HEK293 (cell line): ENCODE data around the gene CENPK.
A peak's percentile ranks its signal among the peaks of the same experiment; 100 is the strongest.

Experiments
- CTCF ChIA-PET: fragments of 350-600 bp; formaldehyde crosslinking; extraction: SDS; loops from one replicate; lab custom pipeline; 2021; ENCODE audit warnings: antibody characterized with exemption; lab: Yijun Ruan, JAX
- POLR2A ChIA-PET: fragments of 300-600 bp; formaldehyde crosslinking; extraction: SDS; loops from one replicate; lab custom pipeline; 2020; ENCODE audit warnings: antibody characterized with exemption, inconsistent platforms; lab: Yijun Ruan, JAX
- H3K27ac ChIP-seq: fragments of 200-500 bp; sonication (Bioruptor generic); 2 replicates; pipeline ENCODE4 v1.5.1; 2014; ENCODE audit warnings: low read depth, low read length, control low read depth, inconsistent platforms; ENCODE audit errors: extremely low read depth
- H3K36me3 ChIP-seq, 2 experiments: fragments of 200-500 bp in 1 of 2; sonication (Bioruptor generic) in 1 of 2; 1 replicate in 1 of 2; 2 replicates in 1 of 2; pipeline ENCODE4 v1.5.1; 2014 to 2017; ENCODE audit warnings: inconsistent platforms in 2 of 2, low read length in 2 of 2; ENCODE audit not compliant: control insufficient read depth in 2 of 2, insufficient read depth in 1 of 2
- H3K4me1 ChIP-seq: fragments of 200-500 bp; sonication (Bioruptor generic); 2 replicates; pipeline ENCODE4 v1.5.1; 2014; ENCODE audit warnings: mild to moderate bottlenecking, low read length, inconsistent platforms; ENCODE audit not compliant: control insufficient read depth, insufficient read depth
- H3K4me3 ChIP-seq: 2 replicates; pipeline ENCODE4 v1.5.1; 2011; ENCODE audit warnings: low read depth, mild to moderate bottlenecking, control low read depth, low read length, moderate library complexity
- H3K9me3 ChIP-seq: fragments of 200-500 bp; sonication (Bioruptor generic); 2 replicates; pipeline ENCODE4 v1.5.1; 2014; ENCODE audit warnings: low read depth, low read length, inconsistent platforms; ENCODE audit not compliant: control insufficient read depth, insufficient read depth
- KLF9 ChIP-seq: fragments of 450-650 bp; formaldehyde crosslinking; IDR thresholded peaks from 2 replicates; pipeline ENCODE4 v1.5.1; 2016; ENCODE audit warnings: missing biosample characterization, missing genetic modification characterization, low read depth
- ZBTB1 ChIP-seq: fragments of 450-650 bp; formaldehyde crosslinking; IDR thresholded peaks from 2 replicates; pipeline ENCODE4 v1.5.1; 2016; ENCODE audit warnings: missing biosample characterization, missing genetic modification characterization
- ZBTB17 ChIP-seq: fragments of 450-650 bp; formaldehyde crosslinking; IDR thresholded peaks from 2 replicates; pipeline ENCODE4 v1.5.1; 2016; ENCODE audit warnings: missing biosample characterization, missing genetic modification characterization
- ZBTB21 ChIP-seq: fragments of 450-650 bp; formaldehyde crosslinking; IDR thresholded peaks from 2 replicates; pipeline ENCODE4 v1.5.1; 2017; ENCODE audit warnings: missing biosample characterization, missing genetic modification characterization
- ZBTB44 ChIP-seq: fragments of 450-650 bp; IDR thresholded peaks from 2 replicates; pipeline ENCODE4 v1.5.1; 2018; ENCODE audit warnings: missing biosample characterization, mild to moderate bottlenecking, missing genetic modification characterization
- ZEB2 ChIP-seq: fragments of 450-650 bp; formaldehyde crosslinking; IDR thresholded peaks from 2 replicates; pipeline ENCODE4 v1.5.1; 2016; ENCODE audit warnings: missing biosample characterization, missing genetic modification characterization
- ZNF121 ChIP-seq: fragments of 450-650 bp; formaldehyde crosslinking; IDR thresholded peaks from 2 replicates; pipeline ENCODE4 v1.5.1; 2016; ENCODE audit warnings: missing biosample characterization, missing genetic modification characterization
- ZNF214 ChIP-seq: fragments of 450-650 bp; formaldehyde crosslinking; IDR thresholded peaks from 2 replicates; pipeline ENCODE4 v1.5.1; 2017; ENCODE audit warnings: missing biosample characterization, mild to moderate bottlenecking, missing genetic modification characterization, borderline replicate concordance
- ZNF239 ChIP-seq: fragments of 450-650 bp; formaldehyde crosslinking; IDR thresholded peaks from 2 replicates; pipeline ENCODE4 v1.5.1; 2016; ENCODE audit warnings: missing biosample characterization, missing genetic modification characterization
- ZNF266 ChIP-seq: fragments of 450-650 bp; formaldehyde crosslinking; IDR thresholded peaks from 2 replicates; pipeline ENCODE4 v1.5.1; 2016; ENCODE audit warnings: missing biosample characterization, missing genetic modification characterization, low read depth
- ZNF548 ChIP-seq: fragments of 450-650 bp; formaldehyde crosslinking; IDR thresholded peaks from 2 replicates; pipeline ENCODE4 v1.5.1; 2016; ENCODE audit warnings: missing biosample characterization, missing genetic modification characterization
- ZNF600 ChIP-seq: fragments of 450-650 bp; formaldehyde crosslinking; IDR thresholded peaks from 2 replicates; pipeline ENCODE4 v1.5.1; 2016; ENCODE audit warnings: missing biosample characterization, missing genetic modification characterization
- ZNF624 ChIP-seq: fragments of 450-650 bp; formaldehyde crosslinking; IDR thresholded peaks from 2 replicates; pipeline ENCODE4 v1.5.1; 2017; ENCODE audit warnings: missing biosample characterization, missing genetic modification characterization
- ZNF664 ChIP-seq: fragments of 450-650 bp; formaldehyde crosslinking; IDR thresholded peaks from 2 replicates; pipeline ENCODE4 v1.5.1; 2016; ENCODE audit warnings: missing biosample characterization, missing genetic modification characterization
- ZNF692 ChIP-seq: fragments of 450-650 bp; formaldehyde crosslinking; IDR thresholded peaks from 2 replicates; pipeline ENCODE4 v1.5.1; 2016; ENCODE audit warnings: missing biosample characterization, missing genetic modification characterization
- ZNF837 ChIP-seq: fragments of 450-650 bp; formaldehyde crosslinking; IDR thresholded peaks from 2 replicates; pipeline ENCODE4 v1.5.1; 2016; ENCODE audit warnings: missing biosample characterization, missing genetic modification characterization
- TF ChIP-seq, protein P1 (sequence below): fragments of 450-650 bp; formaldehyde crosslinking; IDR thresholded peaks from 2 replicates; pipeline ENCODE4 v1.5.1; 2016; ENCODE audit warnings: missing biosample characterization, missing genetic modification characterization
- TF ChIP-seq, protein P2 (sequence below): fragments of 450-650 bp; formaldehyde crosslinking; IDR thresholded peaks from 2 replicates; pipeline ENCODE4 v1.5.1; 2017; ENCODE audit warnings: missing biosample characterization, missing genetic modification characterization
- TF ChIP-seq, protein P3 (sequence below): fragments of 450-650 bp; formaldehyde crosslinking; IDR thresholded peaks from 2 replicates; pipeline ENCODE4 v1.5.1; 2016; ENCODE audit warnings: missing biosample characterization, missing genetic modification characterization

The CENPK gene

GRCh38 chr5:65563777-65564176 is 809 bp upstream of the CENPK start (continued):
- TF ChIP-seq, protein P1, sequence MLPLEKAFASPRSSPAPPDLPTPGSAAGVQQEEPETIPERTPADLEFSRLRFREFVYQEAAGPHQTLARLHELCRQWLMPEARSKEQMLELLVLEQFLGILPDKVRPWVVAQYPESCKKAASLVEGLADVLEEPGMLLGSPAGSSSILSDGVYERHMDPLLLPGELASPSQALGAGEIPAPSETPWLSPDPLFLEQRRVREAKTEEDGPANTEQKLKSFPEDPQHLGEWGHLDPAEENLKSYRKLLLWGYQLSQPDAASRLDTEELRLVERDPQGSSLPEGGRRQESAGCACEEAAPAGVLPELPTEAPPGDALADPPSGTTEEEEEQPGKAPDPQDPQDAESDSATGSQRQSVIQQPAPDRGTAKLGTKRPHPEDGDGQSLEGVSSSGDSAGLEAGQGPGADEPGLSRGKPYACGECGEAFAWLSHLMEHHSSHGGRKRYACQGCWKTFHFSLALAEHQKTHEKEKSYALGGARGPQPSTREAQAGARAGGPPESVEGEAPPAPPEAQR, result no peak
- TF ChIP-seq ZNF214 (0 out of 2 replicates have a peak, but pooled peaks have one; percentile 14), KLF9 (tag by site-specific recombination) (no peak), ZBTB44 (tag by site-specific recombination) (no peak)
- TF ChIP-seq, protein P2, sequence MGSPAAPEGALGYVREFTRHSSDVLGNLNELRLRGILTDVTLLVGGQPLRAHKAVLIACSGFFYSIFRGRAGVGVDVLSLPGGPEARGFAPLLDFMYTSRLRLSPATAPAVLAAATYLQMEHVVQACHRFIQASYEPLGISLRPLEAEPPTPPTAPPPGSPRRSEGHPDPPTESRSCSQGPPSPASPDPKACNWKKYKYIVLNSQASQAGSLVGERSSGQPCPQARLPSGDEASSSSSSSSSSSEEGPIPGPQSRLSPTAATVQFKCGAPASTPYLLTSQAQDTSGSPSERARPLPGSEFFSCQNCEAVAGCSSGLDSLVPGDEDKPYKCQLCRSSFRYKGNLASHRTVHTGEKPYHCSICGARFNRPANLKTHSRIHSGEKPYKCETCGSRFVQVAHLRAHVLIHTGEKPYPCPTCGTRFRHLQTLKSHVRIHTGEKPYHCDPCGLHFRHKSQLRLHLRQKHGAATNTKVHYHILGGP (tag by site-specific recombination), result peak; percentile 70; the same call in 1 of the 2 replicates

DNA sequence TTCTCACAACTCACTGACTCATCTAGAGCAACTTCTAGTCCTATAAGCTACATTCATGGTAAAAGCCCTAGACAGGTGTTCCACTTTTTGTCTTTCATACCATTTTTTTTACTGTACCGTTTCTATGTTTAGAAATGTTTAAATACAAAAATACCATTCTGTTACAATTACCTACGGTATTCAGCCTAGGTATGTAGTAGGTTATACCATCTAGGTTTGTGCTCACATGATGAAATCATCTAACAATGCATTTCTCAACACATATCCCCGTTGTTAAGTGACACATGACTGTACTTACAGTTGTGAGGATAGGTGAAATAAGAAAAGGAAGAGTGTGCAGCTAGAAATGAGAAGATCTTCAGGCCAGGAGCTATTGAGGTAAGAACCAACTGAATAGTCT is 6.2 kb downstream of the CENPK start:
- Histone ChIP-seq H3K36me3 (peaks cover 43 to 48% of the 10 kb centered on the region in 2 experiments), H3K9me3 (no peaks in the 10 kb centered on the region), H3K4me1 (no peaks in the 10 kb centered on the region), H3K27ac (no peak overlapping the region), H3K4me3 (no peak overlapping the region)
- POLR2A ChIA-PET, result no interaction called here
- TF ChIP-seq, protein P3, sequence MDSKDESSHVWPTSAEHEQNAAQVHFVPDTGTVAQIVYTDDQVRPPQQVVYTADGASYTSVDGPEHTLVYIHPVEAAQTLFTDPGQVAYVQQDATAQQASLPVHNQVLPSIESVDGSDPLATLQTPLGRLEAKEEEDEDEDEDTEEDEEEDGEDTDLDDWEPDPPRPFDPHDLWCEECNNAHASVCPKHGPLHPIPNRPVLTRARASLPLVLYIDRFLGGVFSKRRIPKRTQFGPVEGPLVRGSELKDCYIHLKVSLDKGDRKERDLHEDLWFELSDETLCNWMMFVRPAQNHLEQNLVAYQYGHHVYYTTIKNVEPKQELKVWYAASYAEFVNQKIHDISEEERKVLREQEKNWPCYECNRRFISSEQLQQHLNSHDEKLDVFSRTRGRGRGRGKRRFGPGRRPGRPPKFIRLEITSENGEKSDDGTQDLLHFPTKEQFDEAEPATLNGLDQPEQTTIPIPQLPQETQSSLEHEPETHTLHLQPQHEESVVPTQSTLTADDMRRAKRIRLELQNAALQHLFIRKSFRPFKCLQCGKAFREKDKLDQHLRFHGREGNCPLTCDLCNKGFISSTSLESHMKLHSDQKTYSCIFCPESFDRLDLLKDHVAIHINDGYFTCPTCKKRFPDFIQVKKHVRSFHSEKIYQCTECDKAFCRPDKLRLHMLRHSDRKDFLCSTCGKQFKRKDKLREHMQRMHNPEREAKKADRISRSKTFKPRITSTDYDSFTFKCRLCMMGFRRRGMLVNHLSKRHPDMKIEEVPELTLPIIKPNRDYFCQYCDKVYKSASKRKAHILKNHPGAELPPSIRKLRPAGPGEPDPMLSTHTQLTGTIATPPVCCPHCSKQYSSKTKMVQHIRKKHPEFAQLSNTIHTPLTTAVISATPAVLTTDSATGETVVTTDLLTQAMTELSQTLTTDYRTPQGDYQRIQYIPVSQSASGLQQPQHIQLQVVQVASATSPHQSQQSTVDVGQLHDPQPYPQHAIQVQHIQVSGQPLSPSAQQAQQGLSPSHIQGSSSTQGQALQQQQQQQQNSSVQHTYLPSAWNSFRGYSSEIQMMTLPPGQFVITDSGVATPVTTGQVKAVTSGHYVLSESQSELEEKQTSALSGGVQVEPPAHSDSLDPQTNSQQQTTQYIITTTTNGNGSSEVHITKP (tag by site-specific recombination), result 0 out of 2 replicates have a peak, but pooled peaks have one; percentile 13
- no peak for TF ChIP-seq ZNF624
- CTCF ChIA-PET, result no interaction called here

DNA sequence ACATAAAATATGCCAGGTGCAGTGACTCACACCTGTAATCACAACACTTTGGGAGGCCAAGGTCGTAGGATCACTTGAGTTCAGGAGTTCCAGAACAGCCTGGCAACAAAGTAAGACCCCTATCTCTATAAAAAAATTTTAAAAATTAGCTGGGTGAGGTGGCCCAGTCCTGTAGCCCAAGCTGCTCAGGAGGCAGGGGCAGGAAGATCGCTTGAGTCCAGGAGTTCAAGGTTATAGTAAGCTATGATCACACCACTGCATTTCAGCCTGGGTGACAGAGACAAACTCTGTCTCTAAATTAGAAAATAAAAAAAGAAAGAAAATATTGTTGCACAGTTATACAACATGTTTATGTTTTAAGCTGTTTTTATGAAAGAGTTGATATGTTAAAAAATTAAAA is 6.8 kb downstream of the CENPK start:
- POLR2A ChIA-PET, result no interaction called here
- no peaks in the 10 kb centered on the region for H3K4me1 ChIP-seq
- TF ChIP-seq ZBTB17 (tag by site-specific recombination) (no peak), ZNF664 (tag by site-specific recombination) (no peak), ZBTB21 (no peak)
- H3K9me3 ChIP-seq, result no peaks in the 10 kb centered on the region
- no peak overlapping the region for H3K27ac ChIP-seq
- peaks cover 43 to 53% of the 10 kb centered on the region in 2 experiments for H3K36me3 ChIP-seq
- H3K4me3 ChIP-seq, result no peak overlapping the region
- CTCF ChIA-PET, result no interaction called here

DNA sequence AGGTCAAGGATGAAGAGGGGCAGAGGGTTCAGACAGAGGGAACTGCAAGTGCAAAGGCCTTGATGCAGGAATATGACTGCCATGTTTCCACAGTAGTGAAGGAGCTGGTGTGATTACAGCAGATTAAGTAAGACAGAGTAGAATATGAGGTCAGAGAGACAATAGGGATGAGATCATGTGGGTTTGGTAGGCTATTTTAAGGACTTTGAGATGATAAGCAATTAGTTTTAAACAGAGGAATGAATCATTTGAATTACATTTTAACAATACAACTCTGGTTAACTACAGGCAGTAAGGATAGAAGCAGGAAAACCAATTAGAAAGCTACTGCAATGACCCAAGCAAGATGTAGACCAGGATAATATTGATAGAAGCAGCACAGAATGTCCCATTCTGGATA is 7.7 kb downstream of the CENPK start:
- POLR2A ChIA-PET, result no interaction called here
- TF ChIP-seq ZNF266 (tag by site-specific recombination) (no peak), ZNF548 (tag by site-specific recombination) (no peak), ZBTB1 (tag by site-specific recombination) (0 out of 2 replicates have a peak, but pooled peaks have one; percentile 51), ZNF239 (tag by site-specific recombination) (no peak), ZNF600 (tag by site-specific recombination) (peak; percentile 63), ZNF692 (tag by site-specific recombination) (peak; percentile 66), ZNF121 (no peak), ZNF837 (tag by site-specific recombination) (no peak), ZEB2 (tag by site-specific recombination) (peak; percentile 93)

More for the DNA sequence above, 7.7 kb downstream of the CENPK start:
- peaks cover 50 to 57% of the 10 kb centered on the region in 2 experiments for H3K36me3 ChIP-seq
- CTCF ChIA-PET, result no interaction called here
- no peak overlapping the region for H3K4me3 ChIP-seq
- H3K9me3 ChIP-seq, result no peaks in the 10 kb centered on the region
- no peaks in the 10 kb centered on the region for H3K4me1 ChIP-seq
- no peak overlapping the region for H3K27ac ChIP-seq
